Measurements from ENCODE around the gene FOXL3.

FOXL3 gene

GRCh38 chr7:303425-303824 lies 13.5 kb downstream of the FOXL3 start:
- no peak overlapping the region for H3K4me3 ChIP-seq (ENCODE audit: low read length)
- TF ChIP-seq ZNF274 (IDR thresholded peaks at IDR 0.05; ENCODE audit: low read depth, low read length): no peak

- no peak overlapping the region for H3K4me3 ChIP-seq (ENCODE audit: low read length)
- no peak for TF ChIP-seq ZNF274 (IDR thresholded peaks at IDR 0.05; ENCODE audit: low read depth, low read length)
Observed at GRCh38 chr7:303884-304573, 14.1 kb downstream of the FOXL3 start.

- no peak overlapping the region for H3K4me3 ChIP-seq (ENCODE audit: low read length)
Observed at GRCh38 chr7:304574-305409, 14.8 kb downstream of the FOXL3 start.

GRCh38 chr7:305410-306151 lies 15.6 kb downstream of the FOXL3 start:
- no peak overlapping the region for H3K4me3 ChIP-seq (ENCODE audit: low read length)
- no peak for TF ChIP-seq ZNF274 (IDR thresholded peaks at IDR 0.05; ENCODE audit: low read depth, low read length)

More at GRCh38 chr7:304574-305409, 14.8 kb downstream of the FOXL3 start:
- TF ChIP-seq ZNF274 (IDR thresholded peaks at IDR 0.05; ENCODE audit: low read depth, low read length): no peak

- H3K4me3 ChIP-seq (ENCODE audit: low read length): no peak overlapping the region
- no peak for TF ChIP-seq ZNF274 (IDR thresholded peaks at IDR 0.05; ENCODE audit: low read depth, low read length)
Observed at GRCh38 chr7:307970-308369, 18.0 kb downstream of the FOXL3 start.

GRCh38 chr7:309586-310228 lies 19.7 kb downstream of the FOXL3 start:
- TF ChIP-seq ZNF274 (IDR thresholded peaks at IDR 0.05; ENCODE audit: low read depth, low read length): no peak
- no peak overlapping the region for H3K4me3 ChIP-seq (ENCODE audit: low read length)

DNA sequence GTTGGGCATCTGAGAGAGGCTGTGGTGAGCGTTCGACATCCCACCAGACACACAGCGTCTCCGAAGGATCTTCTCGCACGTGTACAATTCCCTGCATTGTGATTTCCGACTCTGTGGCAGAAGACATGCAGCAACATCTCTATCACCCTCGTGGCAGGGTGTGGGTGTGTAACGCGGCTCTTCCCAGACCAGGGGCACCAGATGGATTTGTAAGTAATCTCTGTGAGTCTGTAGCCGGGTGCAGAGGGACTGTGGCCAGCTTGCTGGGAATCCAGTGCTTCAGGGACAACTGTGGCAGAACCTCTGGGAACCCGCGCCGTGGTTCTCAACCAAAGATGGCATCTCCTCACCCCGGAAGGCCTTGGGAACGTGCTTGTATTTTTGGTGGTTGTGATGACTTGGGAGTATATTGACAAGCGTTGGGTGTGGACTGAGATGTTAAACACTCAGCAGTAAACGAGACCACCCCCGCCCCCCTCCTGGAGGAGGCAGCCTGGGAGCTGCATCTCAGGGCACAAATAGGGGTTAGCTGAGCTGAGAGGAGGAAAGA lies 21.2 kb downstream of the FOXL3 start:
- no peak for TF ChIP-seq ZNF274 (IDR thresholded peaks at IDR 0.05; ENCODE audit: low read depth, low read length)
- H3K4me3 ChIP-seq (ENCODE audit: low read length): no peak overlapping the region

DNA sequence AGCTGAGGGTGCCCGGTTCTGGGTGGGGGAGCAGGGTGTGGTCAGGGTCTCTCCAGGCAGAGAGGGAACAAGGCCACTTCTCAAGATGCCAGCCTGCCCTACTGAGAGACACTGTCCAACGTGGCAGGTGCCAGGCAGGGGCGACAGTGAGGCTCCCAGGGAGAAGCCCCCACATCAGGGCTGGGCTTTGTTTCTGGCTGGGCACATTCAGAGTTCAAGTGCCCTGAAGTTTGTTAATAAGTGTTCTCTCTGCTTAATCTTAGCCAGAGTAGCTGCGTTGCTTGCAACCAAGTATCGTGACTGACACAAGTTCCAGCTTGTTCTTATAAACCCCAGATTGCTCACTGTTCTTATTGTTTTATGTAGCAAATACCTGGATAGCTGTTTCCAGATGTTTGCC lies 21.8 kb downstream of the FOXL3 start:
- TF ChIP-seq ZNF274 (IDR thresholded peaks at IDR 0.05; ENCODE audit: low read depth, low read length): no peak
- H3K4me3 ChIP-seq (ENCODE audit: low read length): no peak overlapping the region

DNA sequence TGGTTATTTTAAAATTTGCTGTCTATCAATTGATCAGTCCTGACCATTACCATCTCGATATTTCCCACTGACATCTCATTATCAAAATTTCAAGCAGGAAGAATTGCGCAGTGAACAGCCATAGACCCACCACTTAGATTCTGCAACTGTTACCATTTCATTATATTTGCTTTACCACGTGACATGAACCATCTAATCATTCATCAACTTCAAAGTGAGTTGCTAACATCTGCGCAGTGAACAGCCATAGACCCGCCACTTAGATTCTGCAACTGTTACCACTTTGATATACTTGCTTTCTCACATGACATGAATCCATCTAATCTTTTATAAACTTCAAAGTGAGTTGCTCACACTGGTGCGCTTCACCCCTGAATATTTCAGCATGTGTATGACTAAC lies 22.5 kb downstream of the FOXL3 start:
- TF ChIP-seq ZNF274 (IDR thresholded peaks at IDR 0.05; ENCODE audit: low read depth, low read length): no peak
- H3K4me3 ChIP-seq (ENCODE audit: low read length): no peak overlapping the region

DNA sequence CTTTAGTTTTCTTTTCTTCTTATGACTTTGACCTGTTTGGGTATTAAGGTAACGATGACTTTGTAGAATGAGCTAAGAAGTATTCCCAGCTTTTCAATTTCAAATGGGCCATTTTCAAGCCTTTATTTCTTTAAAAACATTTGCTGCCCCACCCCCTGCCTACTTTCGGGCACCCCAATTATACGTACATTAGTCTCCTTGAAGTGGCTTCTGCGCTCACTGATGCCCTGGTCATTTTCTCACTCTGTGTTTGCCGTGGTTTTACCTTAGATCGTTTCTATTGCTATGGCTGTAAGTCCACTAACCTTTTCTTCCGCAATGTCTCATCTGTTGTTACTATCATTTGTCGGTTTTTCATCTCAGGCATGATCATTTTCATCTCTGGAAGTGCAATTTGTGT lies 24.9 kb downstream of the FOXL3 start:
- TF ChIP-seq ZNF274 (IDR thresholded peaks at IDR 0.05; ENCODE audit: low read depth, low read length): no peak
- H3K4me3 ChIP-seq (ENCODE audit: low read length): no peak overlapping the region

GRCh38 chr7:315516-316265 lies 25.7 kb downstream of the FOXL3 start:
- no peak for TF ChIP-seq ZNF274 (IDR thresholded peaks at IDR 0.05; ENCODE audit: low read depth, low read length)
- no peak overlapping the region for H3K4me3 ChIP-seq (ENCODE audit: low read length)

DNA sequence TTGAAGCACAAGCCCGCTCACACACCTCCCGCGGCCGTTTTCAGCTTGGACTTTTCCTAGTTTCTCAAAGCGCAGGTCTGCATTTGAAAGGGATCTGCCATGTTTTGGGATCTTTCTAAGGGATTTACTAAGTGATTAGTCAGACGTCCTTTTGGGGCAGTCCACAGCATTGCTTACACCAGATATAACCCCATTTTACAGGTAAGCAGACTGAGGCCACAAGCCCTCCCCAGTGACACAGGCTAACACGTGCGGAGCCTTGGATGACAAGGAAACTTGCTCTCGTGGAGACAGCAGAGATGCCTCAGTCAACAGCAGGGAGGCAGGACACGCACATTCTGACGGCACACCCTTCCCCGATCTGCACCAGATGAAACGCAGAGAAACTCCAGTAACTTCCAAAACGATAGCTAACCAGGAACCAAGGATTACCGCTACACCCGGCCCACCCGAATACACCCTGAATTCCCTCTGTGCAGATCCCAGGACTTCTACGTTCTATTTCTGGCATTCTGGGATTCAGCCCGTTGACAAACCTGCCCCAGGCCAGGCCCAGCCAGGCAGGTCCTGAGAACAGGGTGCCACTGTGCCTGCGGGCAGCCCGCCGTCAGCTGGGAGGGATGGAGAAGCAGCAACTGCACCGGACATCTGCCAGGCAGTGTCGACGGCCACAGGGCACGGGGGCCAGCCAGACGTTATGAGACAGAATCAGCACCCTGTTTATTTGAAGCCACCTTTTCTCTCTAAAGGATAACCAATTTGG lies 27.9 kb downstream of the FOXL3 start:
- TF ChIP-seq ZNF274 (IDR thresholded peaks at IDR 0.05; ENCODE audit: low read depth, low read length): no peak
- H3K4me3 ChIP-seq (ENCODE audit: low read length): no peak overlapping the region

All from GM08714 (cell line).